Endometrium (tissue), 2 donors: ENCODE results near the gene TNIP1.

Source experiments
- FAIRE-seq: peaks from 2 replicates; lab custom pipeline; 2012; peaks lifted over from hg19 to GRCh38; lab: Jason Lieb, UNC
- donor health status: control.
- donor health status: control.

TNIP1 gene

DNA sequence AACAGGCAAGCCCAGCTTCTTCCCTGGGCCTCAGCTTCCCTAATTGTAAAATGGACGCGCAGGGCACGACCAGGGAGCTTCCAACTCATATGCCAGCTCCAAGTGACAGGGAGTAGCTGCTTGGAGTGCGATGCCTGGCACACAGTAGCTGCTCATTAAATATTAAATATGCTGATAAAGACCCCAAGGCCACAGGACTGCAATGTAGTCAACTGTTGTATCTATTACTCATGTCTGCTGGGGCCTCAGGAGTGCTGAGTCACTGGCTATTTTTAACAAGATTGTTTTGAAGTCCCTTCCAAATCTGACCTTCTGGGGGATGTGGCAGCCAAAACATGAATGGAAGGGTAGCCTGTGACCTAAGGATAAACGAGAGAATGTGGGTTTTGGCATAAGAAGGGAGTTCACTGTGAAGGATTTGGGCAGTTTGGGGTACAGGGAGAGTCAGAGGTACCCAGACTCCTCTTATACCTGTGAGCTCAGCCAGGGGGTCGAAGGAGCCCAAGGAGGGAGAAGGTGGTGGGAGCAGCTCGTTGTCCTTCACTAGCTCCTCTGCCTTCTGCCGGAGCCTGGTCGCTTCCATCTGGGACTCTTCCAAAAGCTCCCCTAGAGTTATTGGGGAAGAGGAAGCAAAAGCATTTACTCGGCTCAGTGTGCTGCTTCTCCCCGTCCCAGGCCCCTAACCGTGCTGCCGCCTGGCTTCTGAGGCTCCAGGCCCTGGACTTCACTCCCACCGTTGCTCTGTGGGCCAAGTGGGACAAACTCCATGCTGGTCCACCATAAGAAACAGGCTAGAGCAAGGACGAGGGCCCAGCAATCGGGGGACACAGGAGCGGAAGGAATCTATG lies 17.5 kb downstream of the TNIP1 start:
- no peak for FAIRE-seq

GRCh38 chr5:151062405-151063141 lies 18.3 kb downstream of the TNIP1 start:
- no peak for FAIRE-seq

- FAIRE-seq: no peak
Measured at GRCh38 chr5:151060742-151061141, 20.1 kb downstream of the TNIP1 start.

DNA sequence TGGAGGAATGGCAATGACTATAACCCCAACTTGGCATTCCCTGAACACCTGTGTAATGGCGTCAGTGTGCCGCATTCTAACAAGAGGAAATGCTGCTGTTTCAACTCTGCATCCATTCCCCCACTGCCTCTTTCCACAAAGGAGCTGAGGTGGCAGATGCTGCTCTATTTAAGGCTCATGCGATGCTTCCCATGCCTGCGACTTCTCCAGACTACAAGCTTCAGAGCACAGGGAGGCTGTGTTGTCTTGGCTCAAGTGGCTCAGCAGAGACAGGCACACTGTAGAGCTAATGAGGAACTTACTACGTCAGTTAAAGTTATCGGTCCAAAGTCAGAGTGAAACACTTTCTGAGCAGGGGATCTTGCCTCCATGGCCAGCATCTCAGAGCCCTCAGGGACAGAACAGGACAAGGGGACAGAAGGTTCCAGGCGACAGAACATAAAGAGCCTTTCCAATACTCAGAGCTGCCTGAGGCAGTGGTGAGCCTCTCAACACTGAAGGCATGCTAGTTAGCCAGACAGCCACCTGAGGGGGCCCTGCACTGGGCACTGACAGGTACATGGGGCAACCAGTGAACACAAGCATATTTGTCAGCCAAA lies 21.8 kb downstream of the TNIP1 start:
- FAIRE-seq: no peak

- no peak for FAIRE-seq
Measured at GRCh38 chr5:151058301-151058700, 22.5 kb downstream of the TNIP1 start.

DNA sequence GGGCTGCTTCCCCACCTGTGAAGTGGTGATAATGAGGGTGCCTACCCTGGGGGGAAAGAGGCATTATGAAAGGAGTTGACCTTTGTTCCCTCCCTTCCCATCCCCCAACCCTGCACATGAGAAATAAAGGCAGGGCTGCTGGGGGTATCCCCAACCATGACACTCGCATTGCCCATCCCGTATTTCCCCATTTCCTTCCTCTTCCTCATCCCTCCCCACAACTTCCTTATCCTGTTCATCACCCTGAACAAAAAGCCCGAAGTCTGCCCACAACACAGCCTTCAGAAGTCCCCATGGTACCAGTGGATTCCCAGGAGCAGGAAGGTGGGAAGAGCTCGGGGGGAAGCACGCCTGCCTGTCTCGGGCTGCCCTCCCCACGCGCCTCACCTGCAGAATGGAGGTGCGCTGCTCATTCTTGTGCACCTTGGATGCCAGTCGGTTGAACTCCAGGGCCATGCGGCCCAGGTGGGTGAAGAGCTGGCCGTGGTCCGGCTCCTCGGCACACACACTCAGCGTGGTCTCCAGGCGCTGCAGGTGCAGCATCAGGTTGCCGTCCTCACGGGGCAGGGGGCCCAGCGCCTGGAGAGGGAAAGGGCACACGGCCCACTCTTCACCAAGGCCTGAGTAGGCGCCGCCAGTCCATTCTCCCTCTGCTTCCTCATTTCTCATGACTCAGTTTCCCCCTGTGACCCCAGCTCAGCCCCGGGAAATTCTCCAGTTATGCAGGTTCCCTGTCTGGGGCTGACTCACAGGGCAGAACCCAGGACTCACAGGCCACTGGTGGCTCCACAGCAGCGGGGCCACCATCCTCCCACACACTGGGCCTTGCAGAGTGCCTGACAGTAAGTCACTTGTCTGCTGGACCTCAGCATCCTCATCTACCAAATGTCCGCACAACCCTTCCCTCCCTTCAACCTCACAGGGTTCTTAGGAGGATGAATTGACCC lies 24.2 kb downstream of the TNIP1 start:
- FAIRE-seq: no peak

- FAIRE-seq: no peak
Measured at GRCh38 chr5:151055336-151055735, 25.5 kb downstream of the TNIP1 start.

- FAIRE-seq: no peak
Measured at GRCh38 chr5:151054709-151055108, 26.1 kb downstream of the TNIP1 start.

DNA sequence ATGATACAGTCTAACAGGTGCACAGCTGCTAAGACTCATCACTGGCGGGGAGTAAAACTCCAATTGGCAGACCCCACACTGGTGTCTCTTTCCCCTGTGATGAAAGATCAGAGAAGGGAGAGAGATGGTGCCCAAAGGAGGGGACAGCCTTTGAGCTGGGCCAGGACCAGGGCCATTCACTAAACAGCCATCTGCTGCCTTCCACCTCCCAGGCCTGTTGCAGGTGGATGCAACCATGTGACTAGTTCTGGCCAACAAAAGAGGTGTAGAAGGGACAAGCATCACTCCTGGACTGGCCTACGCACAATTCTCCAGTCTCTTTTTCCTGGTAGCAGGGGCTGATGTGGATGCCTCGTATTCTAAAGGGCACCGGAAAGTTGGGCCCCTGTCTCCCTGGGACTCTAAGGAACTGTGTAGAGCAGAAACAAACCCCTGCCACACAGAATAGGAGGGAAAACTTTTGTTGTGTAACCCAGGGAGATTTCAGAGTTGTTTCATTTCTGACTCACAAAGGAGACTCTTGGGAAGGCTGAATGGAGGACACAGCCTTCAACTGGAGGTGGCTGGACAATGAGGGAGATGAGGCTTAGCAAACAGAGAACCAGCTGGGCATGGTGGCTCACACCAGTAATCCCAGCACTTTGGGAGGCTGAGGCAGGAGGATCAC lies 26.9 kb downstream of the TNIP1 start:
- no peak for FAIRE-seq

DNA sequence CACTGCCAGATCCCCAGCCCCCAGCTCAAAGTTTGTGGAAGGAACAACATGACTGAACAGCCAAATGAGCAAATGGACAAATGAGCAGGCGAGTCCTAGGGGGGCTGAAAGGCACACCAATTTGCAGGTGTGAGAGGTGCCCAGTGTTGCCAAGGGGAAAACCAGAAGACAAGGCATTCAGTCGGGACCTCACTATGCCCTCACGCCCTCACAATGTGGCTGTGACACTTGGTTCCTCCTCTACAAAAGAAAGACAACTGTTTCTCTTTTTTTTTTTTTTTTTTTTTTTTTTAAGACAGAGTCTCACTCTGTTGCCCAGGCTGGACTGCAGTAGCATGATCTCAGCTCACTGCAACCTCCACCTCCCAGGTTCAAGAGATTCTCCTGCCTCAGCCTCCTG lies 28.0 kb downstream of the TNIP1 start:
- FAIRE-seq: no peak

- no peak for FAIRE-seq
Measured at GRCh38 chr5:151051931-151052608, 28.8 kb downstream of the TNIP1 start.

- FAIRE-seq: no peak
Measured at GRCh38 chr5:151051066-151051930, 29.5 kb downstream of the TNIP1 start.

- FAIRE-seq: no peak
Measured at GRCh38 chr5:151048526-151048925, 32.3 kb downstream of the TNIP1 start.

DNA sequence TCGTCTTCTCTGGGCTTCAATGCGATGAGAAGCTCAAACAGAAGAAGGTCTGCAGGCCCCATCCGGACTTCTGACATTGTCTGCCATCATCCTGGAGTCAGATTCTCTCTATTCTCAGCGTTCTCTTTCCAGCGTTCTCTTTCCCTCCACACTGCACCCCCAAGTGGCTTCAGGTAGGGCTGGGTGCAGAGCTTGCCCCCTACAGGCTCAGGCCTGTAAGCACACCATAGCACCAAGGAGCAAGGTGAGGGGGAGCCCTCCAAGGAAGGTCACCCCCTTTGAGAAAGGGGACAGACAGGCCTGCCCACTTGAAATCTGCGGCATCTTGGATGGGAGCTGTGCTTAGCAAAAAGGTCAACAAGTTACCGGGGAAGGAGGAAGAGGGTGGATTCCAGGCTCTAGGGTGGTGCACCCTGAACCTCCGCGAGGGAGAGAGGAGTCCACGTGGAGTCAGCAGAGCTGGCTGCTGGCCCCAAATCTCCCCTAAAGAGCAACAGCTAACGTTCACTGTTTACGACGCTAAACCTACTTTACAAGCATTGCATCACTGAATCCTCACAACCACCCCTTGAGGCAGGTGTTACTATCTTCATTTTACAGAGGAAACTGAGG lies 32.9 kb downstream of the TNIP1 start:
- FAIRE-seq: no peak

- FAIRE-seq: no peak
Measured at GRCh38 chr5:151042453-151043093, 38.3 kb downstream of the TNIP1 start.

DNA sequence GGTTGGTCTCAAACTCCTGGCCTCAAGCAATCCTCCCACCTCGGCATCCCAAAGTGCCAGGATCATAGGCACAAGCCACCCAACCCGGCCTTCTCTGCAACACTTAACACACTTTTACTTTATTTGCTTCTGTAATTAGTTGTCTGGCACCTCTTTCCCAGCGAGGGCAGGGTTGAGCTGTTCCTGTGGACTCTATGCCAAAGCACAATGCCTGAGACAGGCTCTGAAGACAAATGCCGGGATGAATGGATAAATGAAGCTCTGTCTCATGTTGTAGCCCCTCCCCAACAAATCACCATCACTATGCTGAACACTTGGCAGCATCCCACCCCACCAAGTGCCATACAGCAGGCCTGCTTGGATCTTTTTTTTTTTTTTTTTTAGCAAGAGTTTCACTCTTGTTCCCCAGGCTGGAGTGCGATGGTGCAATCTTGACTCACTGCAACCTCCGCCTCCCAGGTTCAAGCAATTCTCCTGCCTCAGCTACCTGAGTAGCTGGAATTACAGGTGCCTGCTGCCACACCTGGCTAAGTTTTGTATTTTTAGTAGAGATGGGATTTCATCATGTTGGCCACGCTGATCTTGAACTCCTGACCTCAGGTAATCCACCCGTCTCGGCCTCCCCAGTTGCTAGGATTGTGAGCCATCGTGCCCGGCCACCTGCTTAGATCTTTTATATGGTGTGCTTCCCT lies 39.1 kb downstream of the TNIP1 start:
- FAIRE-seq: no peak

DNA sequence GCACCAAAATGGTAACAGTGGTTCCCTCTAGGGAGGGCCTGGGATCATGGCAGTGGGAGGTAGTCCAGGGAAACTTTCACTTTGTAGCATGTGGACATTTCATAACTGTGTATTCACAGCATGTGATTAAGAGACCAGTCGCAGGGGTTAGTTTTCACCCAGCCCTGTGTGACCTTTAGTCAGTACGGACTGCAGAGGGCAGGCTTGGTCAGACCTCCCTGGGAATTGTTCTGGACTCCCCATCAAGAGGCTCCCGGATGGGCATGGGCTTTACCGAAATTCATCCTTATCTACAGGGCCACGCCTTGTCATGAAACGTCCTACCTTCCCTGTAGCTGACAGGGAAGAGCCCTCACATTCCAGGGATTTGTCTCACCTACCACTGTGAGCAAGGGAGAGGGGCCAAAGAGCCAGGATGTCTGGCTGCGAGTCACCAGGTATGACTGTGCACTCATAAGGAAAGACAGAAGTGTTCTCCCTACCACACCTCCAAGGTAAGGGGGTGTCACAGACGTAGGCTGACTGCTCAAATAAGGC lies 40.6 kb downstream of the TNIP1 start:
- FAIRE-seq: no peak

GRCh38 chr5:151039665-151040064 lies 41.2 kb downstream of the TNIP1 start:
- no peak for FAIRE-seq
